ENCODE results near the gene EHD1.

DNA sequence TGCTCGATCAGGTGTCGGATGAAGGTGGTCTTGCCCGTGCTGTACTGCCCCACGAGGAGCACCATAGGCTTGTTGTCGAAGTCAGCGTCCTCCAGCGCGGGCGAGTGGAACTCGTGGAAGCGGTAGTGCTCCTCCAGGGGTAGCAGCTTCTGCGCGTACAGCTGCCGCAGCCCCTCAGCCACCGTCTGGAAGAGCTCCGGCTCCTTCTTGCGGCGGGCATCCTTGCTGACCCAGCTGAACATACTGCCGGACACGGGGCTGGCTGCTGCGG lies 263 bp downstream of the EHD1 start:
- TF ChIP-seq, protein P1, sequence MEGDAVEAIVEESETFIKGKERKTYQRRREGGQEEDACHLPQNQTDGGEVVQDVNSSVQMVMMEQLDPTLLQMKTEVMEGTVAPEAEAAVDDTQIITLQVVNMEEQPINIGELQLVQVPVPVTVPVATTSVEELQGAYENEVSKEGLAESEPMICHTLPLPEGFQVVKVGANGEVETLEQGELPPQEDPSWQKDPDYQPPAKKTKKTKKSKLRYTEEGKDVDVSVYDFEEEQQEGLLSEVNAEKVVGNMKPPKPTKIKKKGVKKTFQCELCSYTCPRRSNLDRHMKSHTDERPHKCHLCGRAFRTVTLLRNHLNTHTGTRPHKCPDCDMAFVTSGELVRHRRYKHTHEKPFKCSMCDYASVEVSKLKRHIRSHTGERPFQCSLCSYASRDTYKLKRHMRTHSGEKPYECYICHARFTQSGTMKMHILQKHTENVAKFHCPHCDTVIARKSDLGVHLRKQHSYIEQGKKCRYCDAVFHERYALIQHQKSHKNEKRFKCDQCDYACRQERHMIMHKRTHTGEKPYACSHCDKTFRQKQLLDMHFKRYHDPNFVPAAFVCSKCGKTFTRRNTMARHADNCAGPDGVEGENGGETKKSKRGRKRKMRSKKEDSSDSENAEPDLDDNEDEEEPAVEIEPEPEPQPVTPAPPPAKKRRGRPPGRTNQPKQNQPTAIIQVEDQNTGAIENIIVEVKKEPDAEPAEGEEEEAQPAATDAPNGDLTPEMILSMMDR (IDR thresholded peaks at IDR 0.05; ENCODE audit: insufficient read depth, low read length, poor library complexity, severe bottlenecking), result no peak
- no peak for TF ChIP-seq EZH2phosphoT487 (conservative IDR thresholded peaks at IDR 0.05; ENCODE audit: low read length)

Data from SU-DHL-6 (cell line).